ENCODE data around the gene NR3C2.

The NR3C2 gene

DNA sequence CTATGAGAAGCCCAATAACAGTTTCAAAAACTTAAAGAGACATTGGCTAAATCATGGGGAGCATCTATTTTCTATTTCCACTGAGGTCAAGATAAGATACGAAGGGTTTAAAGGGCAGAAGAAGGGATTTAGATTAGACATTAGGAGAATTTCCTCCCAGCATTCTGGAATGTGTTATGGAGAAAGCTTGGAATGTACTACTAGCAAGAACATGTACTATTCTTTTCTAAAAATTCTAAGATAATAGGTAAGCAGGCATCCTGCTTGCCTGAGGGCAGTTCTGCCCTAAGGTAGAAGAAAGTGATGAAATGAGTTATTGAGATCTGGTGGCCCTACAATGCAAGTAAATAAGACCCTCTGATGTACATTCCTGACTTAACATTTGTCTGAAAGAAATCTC, 279.2 kb downstream of the NR3C2 start:
- no peak overlapping the region for H3K4me3 ChIP-seq (ENCODE audit: low read length)
- no peaks in the 10 kb centered on the region for H3K9me3 ChIP-seq (ENCODE audit: control insufficient read depth, low read length)
- no peaks in the 10 kb centered on the region for H3K36me3 ChIP-seq (ENCODE audit: control insufficient read depth, insufficient read depth, low read length, severe bottlenecking)
- peaks cover 6% of the 10 kb centered on the region for H3K4me1 ChIP-seq (ENCODE audit: control insufficient read depth, insufficient read depth, low read length)
- no peak overlapping the region for H3K9ac ChIP-seq (ENCODE audit: low read length)
- peak; percentile 11 for DNase-seq (ENCODE audit: low read depth)
- no peaks in the 10 kb centered on the region for H3K27me3 ChIP-seq (replicated peaks; ENCODE audit: control insufficient read depth, insufficient read depth, low read length)

DNA sequence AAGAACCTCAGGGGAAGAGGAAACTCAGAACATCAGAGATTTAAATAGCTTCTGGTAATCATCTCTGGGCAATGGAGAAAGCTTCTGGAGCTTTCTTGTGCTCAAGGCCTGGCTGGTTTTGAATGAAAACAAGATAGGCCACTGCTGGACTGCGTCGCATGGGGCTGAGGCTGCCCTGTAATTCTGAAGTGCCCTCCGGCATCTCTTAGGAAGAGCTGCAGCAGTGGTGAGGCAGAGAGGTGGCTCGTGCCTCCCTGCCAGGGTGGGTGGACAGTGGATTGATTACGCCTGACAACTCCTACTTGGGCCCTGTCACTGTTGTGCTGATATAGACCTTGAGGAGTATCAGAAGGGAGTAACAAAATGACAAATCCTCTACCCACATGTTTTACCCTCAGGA, 279.7 kb downstream of the NR3C2 start:
- peaks cover 6% of the 10 kb centered on the region for H3K4me1 ChIP-seq (ENCODE audit: control insufficient read depth, insufficient read depth, low read length)
- DNase-seq (ENCODE audit: low read depth): no peak
- H3K9me3 ChIP-seq (ENCODE audit: control insufficient read depth, low read length): no peaks in the 10 kb centered on the region
- no peak overlapping the region for H3K4me3 ChIP-seq (ENCODE audit: low read length)
- H3K9ac ChIP-seq (ENCODE audit: low read length): no peak overlapping the region
- no peaks in the 10 kb centered on the region for H3K27me3 ChIP-seq (replicated peaks; ENCODE audit: control insufficient read depth, insufficient read depth, low read length)
- no peaks in the 10 kb centered on the region for H3K36me3 ChIP-seq (ENCODE audit: control insufficient read depth, insufficient read depth, low read length, severe bottlenecking)

DNA sequence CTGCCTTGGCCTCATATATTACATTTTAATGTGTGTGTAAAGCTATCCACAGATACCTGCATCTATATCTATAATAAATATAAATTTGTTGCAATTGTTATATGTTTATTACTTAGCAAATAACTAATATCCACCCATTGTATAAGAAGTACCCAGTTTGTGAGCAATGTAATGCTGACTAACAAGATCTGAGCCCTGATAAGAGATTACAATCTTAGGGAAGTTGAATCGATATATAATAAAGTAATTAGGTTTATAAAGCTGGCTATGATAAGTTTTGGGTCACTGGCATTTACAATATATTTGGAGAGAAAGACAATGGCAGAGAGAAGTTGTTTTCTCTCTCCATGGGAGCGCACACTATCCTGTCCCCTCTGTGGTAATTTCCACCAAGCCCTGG, 280.6 kb downstream of the NR3C2 start:
- Histone ChIP-seq H3K9me3 (ENCODE audit: control insufficient read depth, low read length) (no peaks in the 10 kb centered on the region), H3K27me3 (replicated peaks; ENCODE audit: control insufficient read depth, insufficient read depth, low read length) (no peaks in the 10 kb centered on the region), H3K9ac (ENCODE audit: low read length) (no peak overlapping the region), H3K4me1 (ENCODE audit: control insufficient read depth, insufficient read depth, low read length) (peaks cover 6% of the 10 kb centered on the region), H3K4me3 (ENCODE audit: low read length) (no peak overlapping the region), H3K36me3 (ENCODE audit: control insufficient read depth, insufficient read depth, low read length, severe bottlenecking) (no peaks in the 10 kb centered on the region)
- no peak for DNase-seq (ENCODE audit: low read depth)

DNA sequence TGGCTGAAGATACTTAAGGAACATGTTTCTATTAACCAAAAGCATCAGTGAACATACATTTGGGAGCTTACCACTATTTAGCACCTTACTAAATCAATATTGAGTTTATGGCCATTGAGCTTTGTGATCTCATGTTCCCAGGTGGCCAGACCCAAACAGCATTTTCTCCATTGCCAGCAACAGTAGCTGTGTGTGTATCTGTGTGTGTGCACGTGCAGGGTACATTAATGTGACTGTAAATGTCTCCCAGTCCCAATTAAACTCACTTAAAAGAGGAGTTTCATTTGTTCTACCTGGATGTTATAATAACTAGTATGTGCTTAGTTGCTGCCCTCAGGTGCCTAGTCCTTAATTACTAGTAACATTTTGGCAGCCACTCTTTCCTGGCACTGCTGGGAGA, 282.4 kb downstream of the NR3C2 start:
- Histone ChIP-seq H3K9me3 (ENCODE audit: control insufficient read depth, low read length) (no peaks in the 10 kb centered on the region), H3K4me3 (ENCODE audit: low read length) (no peak overlapping the region), H3K9ac (ENCODE audit: low read length) (no peak overlapping the region), H3K27me3 (replicated peaks; ENCODE audit: control insufficient read depth, insufficient read depth, low read length) (no peaks in the 10 kb centered on the region), H3K36me3 (ENCODE audit: control insufficient read depth, insufficient read depth, low read length, severe bottlenecking) (no peaks in the 10 kb centered on the region), H3K4me1 (ENCODE audit: control insufficient read depth, insufficient read depth, low read length) (no peaks in the 10 kb centered on the region)
- no peak for DNase-seq (ENCODE audit: low read depth)

DNA sequence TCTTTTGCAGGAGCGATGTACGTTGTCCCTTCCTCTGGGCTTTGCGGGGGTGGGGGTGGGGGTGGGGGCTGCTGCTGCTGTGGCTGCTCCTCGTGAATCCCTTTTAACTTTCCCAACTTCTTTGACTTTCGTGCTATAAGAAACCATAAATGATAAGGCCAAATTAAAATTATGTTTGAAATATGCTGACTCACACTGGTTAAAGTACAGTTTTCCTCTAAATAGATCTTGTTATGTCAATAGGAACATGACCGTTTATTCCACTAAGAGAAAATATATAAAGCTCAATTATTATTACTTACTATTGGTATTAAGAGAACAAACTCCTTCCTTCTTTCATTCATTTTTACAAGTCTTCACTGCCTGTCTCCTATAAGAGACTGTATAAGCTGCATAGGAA, 287.4 kb downstream of the NR3C2 start:
- H3K36me3 ChIP-seq (ENCODE audit: control insufficient read depth, insufficient read depth, low read length, severe bottlenecking): no peaks in the 10 kb centered on the region
- no peaks in the 10 kb centered on the region for H3K4me1 ChIP-seq (ENCODE audit: control insufficient read depth, insufficient read depth, low read length)
- no peak overlapping the region for H3K9ac ChIP-seq (ENCODE audit: low read length)
- H3K9me3 ChIP-seq (ENCODE audit: control insufficient read depth, low read length): no peaks in the 10 kb centered on the region
- H3K4me3 ChIP-seq (ENCODE audit: low read length): no peak overlapping the region
- DNase-seq (ENCODE audit: low read depth): no peak
- H3K27me3 ChIP-seq (replicated peaks; ENCODE audit: control insufficient read depth, insufficient read depth, low read length): no peaks in the 10 kb centered on the region

DNA sequence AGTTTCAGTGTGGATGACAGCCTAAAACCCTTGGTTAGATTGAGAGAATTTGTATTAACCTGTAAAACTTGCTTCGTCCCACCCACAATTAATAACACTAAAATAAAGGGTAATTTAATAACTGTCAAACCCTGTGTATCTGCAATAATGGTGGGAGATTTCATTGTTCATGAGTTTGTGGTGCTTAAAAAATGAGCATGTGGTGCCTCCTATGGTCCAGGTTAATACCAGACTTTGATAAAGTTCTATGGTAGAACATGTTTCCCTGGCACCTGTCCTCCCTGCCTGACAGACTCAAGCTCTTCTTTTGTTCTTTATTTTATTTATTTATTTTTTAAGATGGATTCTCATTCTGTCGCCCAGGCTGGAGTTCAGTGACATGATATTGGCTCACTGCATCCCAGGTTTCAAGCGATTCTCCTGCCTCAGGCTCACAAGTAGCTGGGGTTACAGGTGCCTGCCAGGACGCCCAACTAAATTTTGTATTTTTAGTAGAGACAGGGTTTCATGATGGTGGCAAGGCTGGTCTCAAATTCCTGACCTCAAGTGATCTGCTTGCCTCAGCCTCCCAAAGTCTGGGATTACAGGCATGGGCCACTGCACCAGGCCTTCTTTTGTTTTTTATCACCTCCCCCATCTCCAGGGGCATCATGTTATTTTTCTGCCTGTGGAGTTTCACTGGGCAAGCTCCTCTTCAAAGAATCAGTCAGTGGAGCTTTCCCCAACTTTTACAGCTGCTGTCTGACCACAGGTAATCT, 289.2 kb downstream of the NR3C2 start:
- Histone ChIP-seq H3K4me3 (ENCODE audit: low read length) (no peak overlapping the region), H3K27me3 (replicated peaks; ENCODE audit: control insufficient read depth, insufficient read depth, low read length) (no peaks in the 10 kb centered on the region), H3K9ac (ENCODE audit: low read length) (no peak overlapping the region), H3K4me1 (ENCODE audit: control insufficient read depth, insufficient read depth, low read length) (no peaks in the 10 kb centered on the region), H3K9me3 (ENCODE audit: control insufficient read depth, low read length) (no peaks in the 10 kb centered on the region), H3K36me3 (ENCODE audit: control insufficient read depth, insufficient read depth, low read length, severe bottlenecking) (no peaks in the 10 kb centered on the region)
- DNase-seq (ENCODE audit: low read depth): no peak

DNA sequence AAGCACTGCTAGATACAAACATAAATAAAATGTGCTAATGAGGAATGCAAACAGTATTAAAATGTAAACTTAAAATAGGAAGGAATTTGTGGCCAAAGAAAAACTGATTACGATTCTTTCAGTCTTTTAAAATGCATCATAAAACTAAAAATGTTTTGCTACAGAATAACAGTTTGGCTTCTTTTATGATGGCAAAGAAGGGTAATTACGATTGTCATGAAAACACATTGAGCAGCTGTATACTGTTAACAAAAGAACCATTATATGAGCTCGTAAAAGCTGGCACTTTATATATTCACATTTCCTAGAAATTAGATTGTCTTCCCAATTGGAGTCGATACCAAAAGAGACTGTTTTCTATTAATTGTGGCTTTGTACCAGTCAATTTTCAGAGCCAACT, 290.4 kb downstream of the NR3C2 start:
- Histone ChIP-seq H3K9me3 (ENCODE audit: control insufficient read depth, low read length) (no peaks in the 10 kb centered on the region), H3K36me3 (ENCODE audit: control insufficient read depth, insufficient read depth, low read length, severe bottlenecking) (no peaks in the 10 kb centered on the region), H3K27me3 (replicated peaks; ENCODE audit: control insufficient read depth, insufficient read depth, low read length) (no peaks in the 10 kb centered on the region), H3K4me1 (ENCODE audit: control insufficient read depth, insufficient read depth, low read length) (no peaks in the 10 kb centered on the region), H3K9ac (ENCODE audit: low read length) (no peak overlapping the region), H3K4me3 (ENCODE audit: low read length) (no peak overlapping the region)
- DNase-seq (ENCODE audit: low read depth): no peak

DNA sequence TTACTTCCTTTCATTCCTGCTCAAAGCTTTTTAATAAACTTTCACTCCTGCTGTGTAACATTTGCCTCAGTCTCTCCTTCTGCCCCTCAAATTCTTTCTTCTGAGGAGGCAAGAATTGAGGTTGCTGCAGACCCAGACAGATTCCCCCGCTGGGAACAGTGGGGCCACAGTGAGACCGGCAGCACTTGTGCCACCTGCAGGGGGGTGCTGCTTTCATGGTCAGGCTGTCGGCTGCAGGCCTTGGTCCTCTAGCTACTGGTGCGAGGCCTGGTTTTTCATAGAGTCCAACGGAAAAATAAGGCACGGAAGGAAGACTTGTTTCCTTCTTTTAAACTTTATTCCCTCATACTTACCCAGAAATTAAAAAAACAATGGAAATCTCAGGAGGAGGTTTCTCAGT, 296.7 kb downstream of the NR3C2 start:
- H3K4me3 ChIP-seq (ENCODE audit: low read length): no peak overlapping the region
- no peaks in the 10 kb centered on the region for H3K9me3 ChIP-seq (ENCODE audit: control insufficient read depth, low read length)

DNA sequence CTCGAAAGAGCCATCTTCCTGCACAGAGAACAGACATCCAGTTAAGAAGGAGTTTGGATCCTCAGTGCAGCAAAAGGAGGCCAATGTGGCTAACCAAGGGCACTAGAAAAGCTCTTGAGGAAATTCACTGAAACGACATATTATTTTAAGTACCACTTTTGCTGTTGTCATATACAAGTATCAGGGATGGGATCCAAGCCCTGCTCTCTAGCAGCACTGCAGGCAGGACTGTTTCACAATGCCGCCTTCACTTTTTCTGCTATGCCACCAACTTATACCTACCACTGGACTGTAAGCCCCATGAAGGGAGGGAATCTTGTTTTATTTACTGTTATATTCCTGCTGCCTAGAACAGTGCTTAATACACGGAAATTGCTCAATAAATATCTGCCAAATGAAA, 299.0 kb downstream of the NR3C2 start:
- DNase-seq (ENCODE audit: low read depth): no peak
- no peak overlapping the region for H3K9ac ChIP-seq (ENCODE audit: low read length)
- no peaks in the 10 kb centered on the region for H3K36me3 ChIP-seq (ENCODE audit: control insufficient read depth, insufficient read depth, low read length, severe bottlenecking)
- H3K9me3 ChIP-seq (ENCODE audit: control insufficient read depth, low read length): no peaks in the 10 kb centered on the region
- no peaks in the 10 kb centered on the region for H3K27me3 ChIP-seq (replicated peaks; ENCODE audit: control insufficient read depth, insufficient read depth, low read length)
- H3K4me3 ChIP-seq (ENCODE audit: low read length): no peak overlapping the region
- H3K4me1 ChIP-seq (ENCODE audit: control insufficient read depth, insufficient read depth, low read length): no peaks in the 10 kb centered on the region

More for the DNA sequence above, 296.7 kb downstream of the NR3C2 start:
- Histone ChIP-seq H3K4me1 (ENCODE audit: control insufficient read depth, insufficient read depth, low read length) (no peaks in the 10 kb centered on the region), H3K36me3 (ENCODE audit: control insufficient read depth, insufficient read depth, low read length, severe bottlenecking) (no peaks in the 10 kb centered on the region), H3K9ac (ENCODE audit: low read length) (no peak overlapping the region), H3K27me3 (replicated peaks; ENCODE audit: control insufficient read depth, insufficient read depth, low read length) (no peaks in the 10 kb centered on the region)
- DNase-seq (ENCODE audit: low read depth): no peak

DNA sequence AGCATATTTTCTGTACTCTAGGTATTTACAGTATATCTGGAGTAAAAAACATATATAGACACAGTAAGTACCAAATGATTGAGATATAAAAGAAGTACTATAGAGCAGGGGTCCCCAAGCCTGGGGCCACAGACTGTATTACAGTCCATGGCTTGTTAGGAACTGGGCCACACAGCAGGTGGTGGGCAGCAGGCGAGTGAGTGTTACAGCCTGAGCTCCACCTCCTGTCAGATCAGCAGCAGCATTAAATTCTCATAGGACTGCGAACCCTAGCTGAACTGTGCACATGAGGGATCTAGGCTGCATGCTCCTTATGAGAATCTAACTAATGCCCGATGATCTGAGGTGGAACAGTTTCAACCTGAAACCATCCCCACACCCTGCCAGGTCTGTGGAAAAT, 300.7 kb downstream of the NR3C2 start:
- Histone ChIP-seq H3K9me3 (ENCODE audit: control insufficient read depth, low read length) (no peaks in the 10 kb centered on the region), H3K4me1 (ENCODE audit: control insufficient read depth, insufficient read depth, low read length) (no peaks in the 10 kb centered on the region), H3K27me3 (replicated peaks; ENCODE audit: control insufficient read depth, insufficient read depth, low read length) (no peaks in the 10 kb centered on the region), H3K36me3 (ENCODE audit: control insufficient read depth, insufficient read depth, low read length, severe bottlenecking) (no peaks in the 10 kb centered on the region), H3K4me3 (ENCODE audit: low read length) (no peak overlapping the region), H3K9ac (ENCODE audit: low read length) (no peak overlapping the region)
- no peak for DNase-seq (ENCODE audit: low read depth)

DNA sequence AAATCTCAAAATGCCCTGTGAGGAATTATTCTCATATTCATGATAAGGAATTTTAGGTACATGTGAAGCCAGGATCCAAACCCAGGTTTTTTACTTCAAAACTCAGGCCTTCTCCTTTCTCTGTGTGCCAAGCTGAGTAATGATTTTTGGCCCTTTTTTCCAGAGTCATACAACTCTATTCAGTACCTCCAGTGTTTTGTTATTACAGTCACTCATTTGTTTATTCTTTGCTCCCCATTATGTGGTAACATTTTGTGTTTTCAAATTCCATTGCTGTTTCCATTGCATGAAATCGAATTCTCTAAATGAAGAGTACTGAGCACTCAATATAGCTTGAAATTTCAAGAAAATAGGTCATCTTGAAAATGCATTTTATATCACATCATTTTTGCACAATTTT, 315.4 kb downstream of the NR3C2 start:
- no peaks in the 10 kb centered on the region for H3K36me3 ChIP-seq (ENCODE audit: control insufficient read depth, insufficient read depth, low read length, severe bottlenecking)
- peak; percentile 41 for DNase-seq (ENCODE audit: low read depth)
- H3K9me3 ChIP-seq (ENCODE audit: control insufficient read depth, low read length): peaks cover 29% of the 10 kb centered on the region
- H3K9ac ChIP-seq (ENCODE audit: low read length): no peak overlapping the region
- no peak overlapping the region for H3K4me3 ChIP-seq (ENCODE audit: low read length)
- H3K27me3 ChIP-seq (replicated peaks; ENCODE audit: control insufficient read depth, insufficient read depth, low read length): no peaks in the 10 kb centered on the region
- no peaks in the 10 kb centered on the region for H3K4me1 ChIP-seq (ENCODE audit: control insufficient read depth, insufficient read depth, low read length)

DNA sequence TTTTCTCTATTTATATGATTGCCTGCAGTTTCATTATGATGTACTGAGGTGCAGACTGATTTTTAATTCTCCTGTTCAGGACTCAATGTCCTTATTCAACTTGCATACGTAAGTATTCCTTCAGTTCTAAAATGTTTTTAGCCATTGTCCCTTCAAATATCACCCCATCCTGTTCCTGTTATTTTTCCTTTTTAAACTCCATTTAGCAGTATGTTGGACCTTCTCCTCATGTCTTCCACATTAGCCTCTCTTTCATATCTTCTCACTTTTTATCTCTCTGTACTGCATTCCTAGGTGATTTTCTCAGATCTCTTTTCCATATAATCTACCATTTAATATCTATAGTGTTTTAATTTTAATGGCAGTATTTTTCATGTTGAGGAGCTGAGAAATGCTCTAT, 317.7 kb downstream of the NR3C2 start:
- DNase-seq (ENCODE audit: low read depth): no peak
- H3K4me1 ChIP-seq (ENCODE audit: control insufficient read depth, insufficient read depth, low read length): no peaks in the 10 kb centered on the region
- peaks cover 29% of the 10 kb centered on the region for H3K9me3 ChIP-seq (ENCODE audit: control insufficient read depth, low read length)
- no peaks in the 10 kb centered on the region for H3K36me3 ChIP-seq (ENCODE audit: control insufficient read depth, insufficient read depth, low read length, severe bottlenecking)
- no peak overlapping the region for H3K9ac ChIP-seq (ENCODE audit: low read length)
- no peaks in the 10 kb centered on the region for H3K27me3 ChIP-seq (replicated peaks; ENCODE audit: control insufficient read depth, insufficient read depth, low read length)
- H3K4me3 ChIP-seq (ENCODE audit: low read length): no peak overlapping the region

All from adipocyte (in vitro differentiated cells).